ES-I3 (cell line): ENCODE results near the gene HCST.

Experiments used
- H3K36me3 ChIP-seq: 2 replicates; pipeline ENCODE4 v1.6.1; 2013; ENCODE audit warnings: mild to moderate bottlenecking, low read length, control low read depth, moderate library complexity; ENCODE audit not compliant: insufficient read depth
- H3K4me1 ChIP-seq: 2 replicates; pipeline ENCODE4 v1.6.1; 2013; ENCODE audit warnings: mild to moderate bottlenecking, control low read depth, low read length; ENCODE audit not compliant: insufficient read depth
- H3K9ac ChIP-seq: 2 replicates; pipeline ENCODE4 v1.6.1; 2013; ENCODE audit warnings: low read depth, mild to moderate bottlenecking, low read length, moderate library complexity
- H3K9me3 ChIP-seq: 2 replicates; pipeline ENCODE4 v1.6.1; 2013; ENCODE audit warnings: mild to moderate bottlenecking, low read length, moderate library complexity; ENCODE audit not compliant: control insufficient read depth, insufficient read depth

The HCST gene

DNA sequence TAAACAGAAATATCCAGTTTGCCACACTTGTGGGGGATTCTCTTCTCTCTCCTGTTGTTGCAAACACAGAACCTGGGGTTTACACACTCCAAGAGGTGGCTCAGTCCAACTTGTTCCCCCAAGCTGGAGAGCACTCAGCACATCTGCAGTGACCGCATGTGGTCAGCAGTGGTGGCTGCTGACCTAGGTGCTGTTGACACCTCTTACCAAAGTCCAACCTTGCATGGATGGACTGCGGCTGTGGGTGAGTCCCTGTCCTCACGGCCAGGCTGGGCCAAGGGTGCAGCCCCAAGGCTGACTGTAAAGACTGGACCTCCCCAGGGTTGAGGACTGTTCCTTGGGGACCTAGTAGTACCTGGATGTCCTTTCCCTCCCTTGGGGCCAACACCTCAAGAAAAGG lies 39.9 kb downstream of the HCST start:
- H3K9ac ChIP-seq: no peak overlapping the region
- no peaks in the 10 kb centered on the region for H3K9me3 ChIP-seq
- H3K4me1 ChIP-seq: peaks cover 6% of the 10 kb centered on the region; the same call in 1 of the 2 replicates
- peaks cover 2% of the 10 kb centered on the region; the same call in 1 of the 2 replicates for H3K36me3 ChIP-seq

DNA sequence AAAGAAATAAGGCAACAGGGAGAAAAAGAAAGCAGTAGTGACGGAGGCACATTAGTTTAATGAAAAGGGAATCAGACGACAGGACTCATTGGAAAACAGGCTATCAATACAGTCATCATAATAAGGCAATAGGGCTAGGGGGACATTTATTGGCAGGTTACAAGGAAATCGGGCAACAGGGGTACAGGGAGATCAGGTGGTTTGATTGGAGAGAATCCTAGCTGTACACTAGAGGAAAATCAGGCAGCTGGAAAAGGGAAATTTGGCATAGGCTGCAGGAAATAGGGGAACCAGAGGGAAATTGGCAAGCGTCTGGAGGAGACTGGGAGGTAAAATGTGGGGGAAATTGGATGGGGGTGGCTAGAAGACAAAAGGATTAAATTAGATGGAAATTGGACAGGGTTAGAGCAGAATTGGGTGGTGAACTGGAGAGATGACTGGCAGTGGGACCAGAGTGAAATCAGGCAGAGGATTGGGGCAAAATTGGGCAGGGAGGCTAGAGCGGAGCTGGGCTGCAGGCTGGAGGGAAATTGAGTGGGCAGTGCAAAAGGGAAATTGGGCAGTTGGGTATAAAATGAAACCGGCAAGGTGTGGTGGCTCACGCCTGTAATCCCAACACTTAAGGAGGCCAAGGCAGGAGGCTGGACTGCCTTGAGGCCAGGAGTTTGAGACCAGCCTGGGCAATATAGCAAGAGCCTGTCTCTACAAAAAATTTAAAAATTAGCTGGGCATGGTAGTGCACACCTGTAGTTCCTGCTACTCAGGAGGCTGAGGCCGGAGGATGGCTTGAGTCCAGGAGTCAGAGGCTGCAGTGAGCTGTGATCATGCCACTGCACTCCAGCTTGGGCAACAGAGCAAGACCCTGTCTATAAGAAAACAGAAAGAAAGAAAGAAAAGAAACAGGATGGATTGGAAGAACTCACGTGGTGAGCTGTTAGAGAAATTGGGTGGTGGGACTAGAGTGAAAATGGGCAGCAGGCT lies 41.3 kb downstream of the HCST start:
- H3K9me3 ChIP-seq: no peaks in the 10 kb centered on the region
- H3K36me3 ChIP-seq: peaks cover 2% of the 10 kb centered on the region; the same call in 1 of the 2 replicates
- H3K4me1 ChIP-seq: no peaks in the 10 kb centered on the region
- H3K9ac ChIP-seq: no peak overlapping the region

DNA sequence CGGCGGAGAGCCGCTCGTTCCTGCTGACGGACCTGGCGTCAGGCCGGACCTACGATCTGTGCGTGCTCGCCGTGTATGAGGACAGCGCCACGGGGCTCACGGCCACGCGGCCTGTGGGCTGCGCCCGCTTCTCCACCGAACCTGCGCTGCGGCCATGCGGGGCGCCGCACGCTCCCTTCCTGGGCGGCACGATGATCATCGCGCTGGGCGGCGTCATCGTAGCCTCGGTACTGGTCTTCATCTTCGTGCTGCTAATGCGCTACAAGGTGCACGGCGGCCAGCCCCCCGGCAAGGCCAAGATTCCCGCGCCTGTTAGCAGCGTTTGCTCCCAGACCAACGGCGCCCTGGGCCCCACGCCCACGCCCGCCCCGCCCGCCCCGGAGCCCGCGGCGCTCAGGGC lies 42.2 kb downstream of the HCST start:
- no peaks in the 10 kb centered on the region for H3K9me3 ChIP-seq
- H3K9ac ChIP-seq: no peak overlapping the region
- no peaks in the 10 kb centered on the region for H3K4me1 ChIP-seq
- H3K36me3 ChIP-seq: peaks cover 2% of the 10 kb centered on the region; the same call in 1 of the 2 replicates

DNA sequence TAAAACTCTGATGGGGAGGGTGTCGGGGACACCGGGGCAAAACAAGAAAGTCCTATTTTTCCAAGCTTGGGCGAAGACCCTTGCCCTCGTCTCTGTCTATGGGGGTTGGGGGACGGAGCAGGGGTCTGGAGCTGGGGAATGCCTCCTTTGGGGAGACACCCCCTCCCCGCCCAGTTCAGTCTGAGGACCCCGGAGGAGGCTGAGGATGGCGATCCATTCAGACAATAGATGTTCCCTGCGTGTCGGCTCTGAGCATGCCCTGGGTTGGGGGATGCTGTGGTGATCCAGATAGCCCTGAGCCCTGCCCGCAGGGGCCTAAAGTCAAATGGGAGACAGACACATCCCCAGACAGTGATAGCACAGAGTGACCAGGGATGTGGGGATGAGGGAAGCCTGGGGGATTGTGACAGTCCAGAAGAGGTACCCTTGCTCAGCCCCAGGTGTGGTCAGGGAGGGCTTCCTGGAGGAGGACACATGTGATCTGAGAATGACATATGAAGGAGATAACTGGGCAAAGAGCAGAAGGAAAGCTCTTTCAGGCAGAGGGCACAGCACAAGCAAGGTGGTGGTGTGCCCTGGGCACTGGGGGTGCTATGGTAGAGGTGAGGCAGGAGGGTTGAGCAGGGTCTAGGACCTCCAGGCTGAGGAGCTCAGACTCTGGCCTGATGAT lies 42.9 kb downstream of the HCST start:
- H3K9me3 ChIP-seq: no peaks in the 10 kb centered on the region
- peaks cover 2% of the 10 kb centered on the region; the same call in 1 of the 2 replicates for H3K36me3 ChIP-seq
- no peaks in the 10 kb centered on the region for H3K4me1 ChIP-seq
- no peak overlapping the region for H3K9ac ChIP-seq

DNA sequence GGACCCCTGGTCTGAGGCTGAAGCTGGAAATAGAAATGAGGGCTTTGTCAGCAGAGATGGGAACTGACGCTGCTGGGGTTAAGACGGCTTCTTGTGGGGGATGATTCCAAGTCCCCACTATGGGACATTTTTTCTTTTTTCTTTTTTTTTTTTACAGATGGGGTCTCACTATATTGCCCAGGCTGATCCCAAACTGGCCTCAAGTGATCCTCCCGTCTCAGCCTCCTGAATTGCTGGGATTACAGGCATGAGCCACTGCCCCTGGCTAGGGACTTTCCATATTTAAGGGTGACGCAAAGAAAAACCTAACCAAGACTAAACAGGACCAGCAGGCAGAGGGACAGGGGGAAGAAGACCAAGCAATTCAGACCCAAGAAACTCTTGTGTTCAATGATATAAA lies 43.9 kb downstream of the HCST start:
- H3K9me3 ChIP-seq: no peaks in the 10 kb centered on the region
- H3K9ac ChIP-seq: no peak overlapping the region
- H3K4me1 ChIP-seq: no peaks in the 10 kb centered on the region
- H3K36me3 ChIP-seq: no peaks in the 10 kb centered on the region

DNA sequence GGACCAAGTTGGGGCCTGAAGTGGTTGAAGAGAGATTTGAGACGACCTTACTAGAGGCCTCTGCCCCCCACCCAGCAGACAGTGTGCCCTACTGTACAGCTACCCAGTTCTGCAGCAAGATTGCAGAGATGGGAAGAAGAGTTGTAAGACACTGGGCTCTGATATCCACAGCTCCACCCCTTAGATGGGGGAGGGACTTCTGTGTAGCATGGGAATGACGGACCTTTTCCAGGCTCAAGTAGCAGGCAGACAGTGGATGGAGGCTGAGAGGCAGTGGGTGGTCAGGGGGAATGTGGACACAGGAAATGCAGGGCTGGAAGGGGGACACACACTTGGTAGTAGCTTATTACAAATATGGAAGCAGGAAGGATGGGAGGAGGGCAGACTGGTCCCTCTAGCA lies 46.8 kb downstream of the HCST start:
- Histone ChIP-seq H3K9me3 (no peaks in the 10 kb centered on the region), H3K9ac (no peak overlapping the region), H3K4me1 (no peaks in the 10 kb centered on the region), H3K36me3 (no peaks in the 10 kb centered on the region)
